Ammon's horn (tissue), 1 donor: ENCODE data around the gene TIPARP.

Experiments
- DNase-seq: peaks from one replicate; pipeline ENCODE4 v3.0.0-alpha.2; 2016; ENCODE audit warnings: low spot score

TIPARP gene

GRCh38 chr3:156676768-156677479 lies 2.5 kb downstream of the TIPARP start:
- no peak for DNase-seq

- DNase-seq = no peak
Observed at GRCh38 chr3:156677536-156677935, 3.1 kb downstream of the TIPARP start.

GRCh38 chr3:156678197-156678596 lies 3.8 kb downstream of the TIPARP start:
- no peak for DNase-seq

GRCh38 chr3:156680243-156680914 lies 6.0 kb downstream of the TIPARP start:
- no peak for DNase-seq

- peak; percentile 36 for DNase-seq
Observed at GRCh38 chr3:156681002-156681401, 6.6 kb downstream of the TIPARP start.

- DNase-seq = no peak
Observed at GRCh38 chr3:156682501-156682900, 8.1 kb downstream of the TIPARP start.

GRCh38 chr3:156682963-156683362 lies 8.6 kb downstream of the TIPARP start:
- DNase-seq = no peak

GRCh38 chr3:156685198-156685597 lies 10.8 kb downstream of the TIPARP start:
- no peak for DNase-seq

- DNase-seq = no peak
Observed at GRCh38 chr3:156685752-156686151, 11.4 kb downstream of the TIPARP start.

- DNase-seq = no peak
Observed at GRCh38 chr3:156687023-156687422, 12.6 kb downstream of the TIPARP start.

GRCh38 chr3:156688632-156689452 lies 14.5 kb downstream of the TIPARP start:
- DNase-seq = no peak

- DNase-seq = no peak
Observed at GRCh38 chr3:156689608-156690007, 15.2 kb downstream of the TIPARP start.

GRCh38 chr3:156691920-156692319 lies 17.5 kb downstream of the TIPARP start:
- DNase-seq = no peak

- no peak for DNase-seq
Observed at GRCh38 chr3:156693166-156693565, 18.8 kb downstream of the TIPARP start.

- DNase-seq = no peak
Observed at GRCh38 chr3:156694536-156694935, 20.1 kb downstream of the TIPARP start.

- no peak for DNase-seq
Observed at GRCh38 chr3:156702367-156702766, 28.0 kb downstream of the TIPARP start.

GRCh38 chr3:156704370-156705036 lies 30.1 kb downstream of the TIPARP start:
- DNase-seq = no peak

- DNase-seq = no peak
Observed at GRCh38 chr3:156705761-156706616, 31.6 kb downstream of the TIPARP start.

- DNase-seq = no peak
Observed at GRCh38 chr3:156707588-156707987, 33.2 kb downstream of the TIPARP start.

- DNase-seq = no peak
Observed at GRCh38 chr3:156710429-156710828, 36.0 kb downstream of the TIPARP start.

- no peak for DNase-seq
Observed at GRCh38 chr3:156711113-156711512, 36.7 kb downstream of the TIPARP start.
